ENCODE data around the gene IMPA2. TPM values are rescaled to one million over a fixed set of nuclear protein-coding genes. Genes with fewer than 3 reads are reported as not detected.

Gene IMPA2
- total and polyA plus RNA-seq, 10 of the 15 experiments (the other 5 are each of a cell fraction or from before 2014, with no cell fraction given), result 0.24 to 21.0 (median 11.4) TPM

- no peak for FAIRE-seq
- Histone ChIP-seq H2AFZ (ENCODE audit: control insufficient read depth, low read depth, low read length) (no peak overlapping the region), H3K79me2 (ENCODE audit: control insufficient read depth, insufficient read depth, low read length) (no peaks in the 10 kb centered on the region), H3K4me2 (ENCODE audit: control insufficient read depth, insufficient read depth) (no peak overlapping the region), H3K4me3 (no peak overlapping the region), H3K4me1 (ENCODE audit: control insufficient read depth, insufficient read depth, low read length) (0 out of 2 replicates have a peak, but pooled peaks cover 3% of the 10 kb centered on the region), H4K20me1 (ENCODE audit: control insufficient read depth, insufficient read depth) (no peaks in the 10 kb centered on the region), H3K9me3 (replicated peaks; ENCODE audit: control insufficient read depth, insufficient read depth, low read length) (no peaks in the 10 kb centered on the region), H3K9ac (ENCODE audit: control insufficient read depth, insufficient read depth, low read length) (no peak overlapping the region), H3K27me3 (replicated peaks in 1 of 2; ENCODE audit: control insufficient read depth in 2 of 2, insufficient read depth in 2 of 2, low read length in 1 of 2) (peaks cover 0 to 3% of the 10 kb centered on the region in 2 experiments; a peak in 2 of 4 replicates), H3K27ac (ENCODE audit: control insufficient read depth, insufficient read depth) (no peak overlapping the region), H3K36me3 (ENCODE audit: control insufficient read depth in 2 of 2, insufficient read depth in 2 of 2, low read length in 1 of 2) (no peaks in the 10 kb centered on the region)
- POLR2A ChIA-PET, result interaction anchor here (0.6 kb wide), 1 partner anchor 97 kb away, joined by 3 read pairs; no protein-coding TSS in a partner anchor
- RAD21 ChIA-PET (ENCODE audit: unreplicated experiment), result interaction anchor here (3.8 kb wide), 1 partner anchor 98 kb away, joined by 21 read pairs; no protein-coding TSS in a partner anchor
- CTCF ChIA-PET, result interaction anchor here (1.0 to 5.9 kb wide), 2 partner anchors 13 to 98 kb away, joined by 3 to 71 read pairs; no protein-coding TSS in a partner anchor
- BruUV-seq (replicated peaks), result no TSS peak
- in situ Hi-C loops (cut with MboI) (loop anchor here (5.0 kb wide), 1 partner anchor 99 kb away; no protein-coding TSS in a partner anchor), intact Hi-C loops (cut with micrococcal nuclease; ENCODE audit: unreplicated experiment) (no loop called here)
- ATAC-seq, result no peak
- SMC1A ChIA-PET (ENCODE audit: uncharacterized antibody, unreplicated experiment), result interaction anchor here (3.9 kb wide), 1 partner anchor 99 kb away, joined by 18 read pairs; no protein-coding TSS in a partner anchor
- WGBS (ENCODE audit: insufficient coverage, insufficient replicate concordance, low lambda C conversion rate, missing lambda C conversion rate), result 46% methylated on average over 9 of the region's 9 CpGs
- DNase-seq (ENCODE audit: low read depth, low spot score), result no peak
- TF ChIP-seq REST (IDR thresholded peaks at IDR 0.05; ENCODE audit: low read depth, low read length) (no peak), STAT3 (IDR thresholded peaks at IDR 0.05; ENCODE audit: low read depth, low read length) (no peak), NR2C2 (IDR thresholded peaks at IDR 0.05; ENCODE audit: borderline replicate concordance, control insufficient read depth, insufficient read length, low read depth) (no peak), E2F4 (IDR thresholded peaks at IDR 0.05; ENCODE audit: low read depth, low read length) (no peak), SP1 (IDR thresholded peaks at IDR 0.05; ENCODE audit: low read depth, low read length) (no peak), SMARCA5 (IDR thresholded peaks at IDR 0.05) (no peak), DPF2 (IDR thresholded peaks at IDR 0.05) (no peak), CUX1 (IDR thresholded peaks at IDR 0.05; ENCODE audit: insufficient replicate concordance, low read depth, low read length) (no peak), HDAC6 (IDR thresholded peaks at IDR 0.05; ENCODE audit: unreplicated experiment) (no peak), POLR2AphosphoS5 (IDR thresholded peaks at IDR 0.05; ENCODE audit: low read length) (no peak), ZBED1 (IDR thresholded peaks at IDR 0.05; ENCODE audit: borderline replicate concordance) (no peak), USF1 (IDR thresholded peaks at IDR 0.05; ENCODE audit: borderline replicate concordance, extremely low read length, insufficient read depth, low read depth, low read length) (no peak), JUND (IDR thresholded peaks at IDR 0.05; ENCODE audit: low read depth, low read length) (no peak)
Measured at GRCh38 chr18:12036201-12036751, 55.0 kb downstream of the IMPA2 start.

Measured in GM12878 (cell line).